HG03521 (cell line): ENCODE measurements around the gene TTLL6.
"Not testable (repeated sequence)": the region's sequence is repeated elsewhere in the genome, so short reads cannot be mapped to it uniquely, and the experiment has no call there.

Experiments
- ATAC-seq: cut with Tn5 transposase; IDR thresholded peaks from one replicate; pipeline ENCODE4 v1.9.1; 2021; ENCODE audit warnings: mild to moderate bottlenecking, moderate library complexity; ENCODE audit not compliant: unreplicated experiment

The TTLL6 gene

GRCh38 chr17:48725288-48726064 is 91.6 kb downstream of the TTLL6 start:
- ATAC-seq: no peak

DNA sequence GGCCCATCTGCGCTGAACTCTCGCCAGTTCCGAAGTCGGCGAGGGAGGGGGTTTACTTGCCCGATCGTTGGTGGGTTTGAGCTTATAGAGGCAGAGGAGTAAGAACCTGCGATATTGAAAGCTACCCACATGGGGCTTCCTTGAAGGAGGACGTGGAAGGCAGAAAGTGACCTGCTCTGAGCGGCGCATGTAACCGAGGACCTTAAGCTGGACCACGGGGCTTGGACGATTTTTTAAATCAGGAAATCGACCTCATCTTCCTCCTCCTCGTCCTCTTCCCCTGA is 92.1 kb downstream of the TTLL6 start:
- ATAC-seq: no peak

DNA sequence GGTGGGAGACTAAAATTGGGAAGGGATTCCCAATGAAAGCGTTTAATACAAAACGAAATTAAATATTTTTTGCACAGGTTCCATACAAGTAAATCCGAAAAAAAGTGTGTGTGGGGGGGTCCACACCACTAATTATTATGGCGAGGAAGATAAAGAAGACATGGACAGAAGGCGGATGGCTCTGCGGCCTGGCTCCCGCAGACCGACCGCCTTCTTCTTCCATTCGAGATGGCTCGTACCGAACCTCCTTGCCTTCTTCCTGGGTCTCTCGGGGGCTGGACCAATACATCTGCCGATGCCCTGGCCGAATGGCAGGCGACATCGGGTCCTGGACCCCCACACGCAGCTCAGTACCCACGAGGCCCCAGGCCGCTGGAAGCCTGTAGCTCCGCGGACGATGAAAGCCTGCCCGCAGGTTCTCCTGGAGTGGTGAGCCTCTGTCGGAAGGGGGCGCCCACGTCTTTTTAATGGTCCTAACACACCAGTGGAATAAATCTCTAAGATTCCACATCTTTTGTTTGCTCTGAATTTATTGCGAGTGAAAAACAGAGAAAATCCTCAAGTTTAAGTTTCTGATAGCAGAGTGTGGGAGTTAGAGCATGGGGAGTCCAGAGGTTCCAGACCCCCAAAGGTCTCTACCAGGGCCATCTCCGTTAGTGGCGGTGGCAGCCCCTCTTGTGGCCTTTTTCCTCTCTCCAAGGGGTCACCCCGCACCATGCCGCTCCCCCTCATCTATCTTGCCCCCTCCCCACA is 92.6 kb downstream of the TTLL6 start:
- ATAC-seq: no peak

- ATAC-seq: no peak
Measured at GRCh38 chr17:48723423-48724250, 93.4 kb downstream of the TTLL6 start.

DNA sequence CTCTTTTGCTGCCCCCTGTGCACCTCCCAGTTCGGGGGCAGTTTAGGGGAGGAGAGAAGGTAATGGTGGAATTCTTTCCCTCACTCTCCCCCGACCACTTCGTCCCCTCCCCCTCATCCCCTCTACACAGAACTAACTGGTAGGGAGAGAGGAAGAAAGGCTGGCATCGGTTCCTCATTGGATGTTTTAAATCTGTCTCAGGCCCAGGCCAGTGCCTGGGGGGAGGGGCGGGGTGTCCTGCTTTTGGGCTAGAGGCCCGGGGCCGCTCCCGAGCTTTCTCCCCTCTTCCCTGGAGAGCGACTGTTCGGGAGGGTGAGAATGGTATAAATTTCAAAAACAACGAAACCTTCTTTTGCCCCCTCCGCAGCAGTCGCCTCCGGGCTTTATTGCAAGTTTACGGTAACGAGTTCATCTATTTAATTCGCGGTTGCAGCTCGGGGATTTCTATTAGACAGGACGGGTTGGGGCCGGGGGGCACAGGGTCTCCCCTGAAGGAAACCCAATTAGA is 94.1 kb downstream of the TTLL6 start, which contains the start of gene PRAC2:
Gene PRAC2, plus strand, starts transcription at position 271 of the 508 bp plus-strand sequence. CDS start 1,226 bp downstream, outside the sequence.
- ATAC-seq: no peak

GRCh38 chr17:48722201-48722907 is 94.7 kb downstream of the TTLL6 start, which contains the start of gene PRAC1:
TSS of gene PRAC1 (minus strand) at chr17:48722518. CDS start at chr17:48722392, 126 bp downstream.
- no peak for ATAC-seq

GRCh38 chr17:48721009-48721402 is 96.0 kb downstream of the TTLL6 start:
- no peak for ATAC-seq

DNA sequence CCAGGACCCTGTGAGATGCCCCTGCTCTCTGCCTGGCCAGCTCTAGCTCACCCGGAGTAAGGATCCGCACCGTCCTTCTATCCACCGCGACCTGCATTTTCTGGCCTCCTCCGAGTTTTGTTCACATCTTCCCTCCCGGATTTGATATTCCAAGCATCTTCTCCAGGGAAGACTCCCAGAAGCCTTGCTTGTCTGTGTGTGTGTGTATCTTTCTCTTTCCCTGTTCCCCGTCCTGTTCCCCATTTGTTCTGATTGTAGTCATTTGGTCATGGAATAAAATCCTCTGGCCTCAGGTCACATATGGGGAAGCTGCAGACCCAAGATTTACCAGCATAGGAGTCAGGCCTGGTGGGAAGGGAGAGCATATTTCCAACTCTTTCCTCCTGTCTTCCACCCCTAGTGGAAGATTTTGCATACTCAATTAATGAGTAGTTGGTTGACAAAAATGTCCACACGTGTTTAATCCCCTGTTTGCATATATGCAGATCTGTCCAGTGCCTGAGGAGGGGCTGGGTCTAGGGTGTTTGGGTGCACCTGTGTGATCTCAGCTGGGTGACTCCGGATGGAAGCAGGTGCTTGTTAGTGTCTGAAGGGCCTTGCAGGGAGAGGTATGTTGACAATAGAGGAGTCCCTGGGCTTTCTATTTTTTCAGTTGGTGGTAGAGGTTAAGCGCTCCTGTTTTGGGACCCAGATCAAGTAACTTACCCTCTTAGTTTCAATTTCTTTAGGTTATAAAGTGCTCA is 96.6 kb downstream of the TTLL6 start:
- ATAC-seq: no peak

- ATAC-seq: no peak
Measured at GRCh38 chr17:48719642-48720265, 97.3 kb downstream of the TTLL6 start.

DNA sequence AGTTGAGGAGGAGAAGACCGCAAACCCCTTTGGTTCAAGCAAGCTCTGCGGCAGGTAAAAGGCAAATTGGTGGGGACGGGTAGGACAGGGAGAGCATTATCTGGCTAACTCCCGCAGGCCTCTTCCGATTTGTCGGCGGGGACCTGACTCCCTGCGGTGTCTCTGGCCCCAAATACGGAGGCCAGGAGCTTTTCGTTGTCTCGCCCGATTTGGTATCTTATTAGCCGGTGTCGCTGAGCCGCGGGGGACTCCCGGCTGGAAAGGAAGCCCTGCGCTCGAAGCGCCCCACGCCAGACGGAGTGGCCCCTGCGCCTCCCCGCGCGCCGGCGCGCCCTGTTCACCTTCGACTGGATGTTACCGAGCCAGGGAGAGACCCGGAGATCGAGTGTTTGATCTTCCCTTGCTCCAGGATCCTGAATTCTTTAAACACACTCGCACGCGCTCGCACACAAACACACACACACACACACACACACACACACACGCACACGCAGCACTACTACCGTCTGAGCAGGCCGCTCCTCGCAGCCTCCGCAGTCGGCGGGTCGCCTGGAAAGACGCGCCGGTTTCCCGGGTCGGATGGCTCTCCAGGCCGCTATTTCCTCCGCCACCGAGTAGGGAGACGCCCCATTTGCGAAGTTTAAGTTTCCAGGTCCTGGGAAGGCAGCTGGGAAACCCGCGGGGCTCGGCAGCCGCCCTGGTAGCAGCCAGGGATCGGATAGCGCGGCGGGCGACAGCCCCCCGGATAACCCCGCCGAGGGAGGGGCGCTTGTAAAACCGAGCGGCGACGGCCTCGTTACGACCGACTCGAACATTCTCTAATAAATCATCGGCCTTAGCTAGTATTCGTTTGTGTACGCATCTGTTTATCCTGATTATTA is 98.0 kb downstream of the TTLL6 start:
- ATAC-seq: no peak

DNA sequence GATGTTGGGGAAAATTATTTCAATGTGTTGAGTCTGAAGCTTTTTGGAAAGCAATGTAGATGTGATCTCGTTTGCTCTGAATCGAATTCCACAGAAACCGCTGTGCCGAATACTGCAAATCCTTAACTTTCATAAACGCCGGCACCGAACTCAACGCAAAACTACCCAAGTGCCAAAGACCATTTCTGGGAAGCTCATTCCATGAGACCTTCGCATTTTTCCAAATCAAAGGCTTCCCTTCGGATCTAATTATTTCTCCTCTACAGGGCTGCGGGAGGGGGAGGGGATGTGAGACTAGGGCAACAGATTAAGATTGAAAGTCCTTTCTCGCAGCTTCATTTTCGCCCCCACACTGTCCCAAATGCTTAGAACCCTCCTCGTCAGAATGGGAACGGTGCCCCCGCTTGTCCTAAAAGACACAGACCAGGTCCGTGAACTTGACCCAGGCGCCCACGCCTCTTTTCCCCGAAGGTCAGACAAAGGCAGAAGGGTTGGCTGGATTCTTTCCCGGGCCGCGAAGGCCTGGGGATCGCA is 98.7 kb downstream of the TTLL6 start:
- no peak for ATAC-seq

GRCh38 chr17:48717367-48718226 is 99.4 kb downstream of the TTLL6 start:
- no peak for ATAC-seq

DNA sequence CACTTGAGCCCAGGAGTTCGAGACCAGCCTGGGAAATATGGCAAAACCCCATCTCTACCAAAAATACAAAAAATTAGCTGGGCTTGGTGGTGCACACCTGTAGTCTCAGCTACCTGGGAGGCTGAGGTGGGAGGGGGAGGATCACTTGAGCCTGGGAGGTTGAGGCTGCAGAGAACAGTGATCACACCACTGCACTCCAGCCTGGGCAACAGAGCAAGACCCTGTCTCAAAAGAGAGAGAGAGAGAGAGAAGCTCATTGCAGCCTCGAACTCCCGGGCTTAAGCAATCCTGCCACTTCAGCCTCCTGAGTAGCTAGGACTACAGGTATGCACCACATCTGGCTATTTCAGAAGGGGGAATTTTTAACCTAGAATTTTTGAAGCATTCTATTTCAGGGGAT is 100.5 kb downstream of the TTLL6 start:
- ATAC-seq: not testable (repeated sequence)

GRCh38 chr17:48715496-48716399 is 101.3 kb downstream of the TTLL6 start:
- ATAC-seq: no peak
